ENCODE measurements around the gene PTGFRN. TPM values are rescaled to one million over a fixed set of nuclear protein-coding genes. Genes with fewer than 3 reads are reported as not detected.

Gene PTGFRN
- total RNA-seq, 3 donors from 2014 or later (not counting 1 experiment from before 2014, with no cell fraction given) = 0.71 to 1.4 (median 0.79) TPM

DNA sequence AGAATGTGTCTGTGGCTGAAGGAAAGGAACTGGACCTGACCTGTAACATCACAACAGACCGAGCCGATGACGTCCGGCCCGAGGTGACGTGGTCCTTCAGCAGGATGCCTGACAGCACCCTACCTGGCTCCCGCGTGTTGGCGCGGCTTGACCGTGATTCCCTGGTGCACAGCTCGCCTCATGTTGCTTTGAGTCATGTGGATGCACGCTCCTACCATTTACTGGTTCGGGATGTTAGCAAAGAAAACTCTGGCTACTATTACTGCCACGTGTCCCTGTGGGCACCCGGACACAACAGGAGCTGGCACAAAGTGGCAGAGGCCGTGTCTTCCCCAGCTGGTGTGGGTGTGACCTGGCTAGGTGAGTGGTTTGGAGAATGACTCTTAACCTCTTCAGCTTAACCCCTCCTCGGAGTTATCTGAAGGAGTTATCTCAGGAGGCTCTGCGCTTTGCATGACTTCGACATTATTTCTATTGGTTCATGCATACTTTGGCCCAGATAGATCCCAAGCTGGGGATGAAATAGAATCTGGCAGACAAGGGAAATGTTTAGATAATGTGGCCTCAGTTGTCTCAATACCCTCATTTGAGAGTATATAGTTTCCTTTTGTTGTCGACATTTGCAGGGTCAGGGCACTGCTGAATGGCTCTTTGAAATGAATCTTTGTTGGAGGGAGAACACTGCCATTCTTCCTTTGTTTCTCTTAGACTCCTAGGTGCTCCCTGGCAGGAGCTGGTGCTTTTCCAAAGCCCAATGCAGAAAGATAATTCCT, 39.7 kb downstream of the PTGFRN start:
- Mint-ChIP-seq H3K27me3 (ENCODE audit: low read depth in 2 of 2) (no peaks in the 10 kb centered on the region), H3K36me3 (no peaks in the 10 kb centered on the region), H3K9me3 (no peaks in the 10 kb centered on the region), H3K4me1 (no peaks in the 10 kb centered on the region), H3K27ac (no peak overlapping the region), H3K4me3 (no peak overlapping the region)
- Histone ChIP-seq H3K9me3 (ENCODE audit: control insufficient read depth, insufficient read depth, low read length) (no peaks in the 10 kb centered on the region), H3K4me3 (ENCODE audit: low read length) (no peak overlapping the region), H3K27me3 (ENCODE audit: control insufficient read depth, insufficient read depth, low read length) (no peaks in the 10 kb centered on the region), H3K4me1 (ENCODE audit: control insufficient read depth, insufficient read depth, low read length) (no peaks in the 10 kb centered on the region), H3K27ac (ENCODE audit: low read length) (no peak overlapping the region), H3K36me3 (ENCODE audit: control insufficient read depth, insufficient read depth, low read length) (no peaks in the 10 kb centered on the region)
- intact Hi-C loops (cut with micrococcal nuclease) = no loop called here
- TF ChIP-seq CTCF (IDR thresholded peaks at IDR 0.05) = no peak
- no peak for ATAC-seq
- no peak for DNase-seq
- 94% methylated on average over 21 of the region's 21 CpGs for WGBS (ENCODE audit: insufficient coverage)

- Histone ChIP-seq H3K9me3 (ENCODE audit: control insufficient read depth, insufficient read depth, low read length) (no peaks in the 10 kb centered on the region), H3K36me3 (ENCODE audit: control insufficient read depth, insufficient read depth, low read length) (no peaks in the 10 kb centered on the region), H3K27ac (ENCODE audit: low read length) (no peak overlapping the region), H3K27me3 (ENCODE audit: control insufficient read depth, insufficient read depth, low read length) (no peaks in the 10 kb centered on the region), H3K4me3 (ENCODE audit: low read length) (no peak overlapping the region), H3K4me1 (ENCODE audit: control insufficient read depth, insufficient read depth, low read length) (no peaks in the 10 kb centered on the region)
- no peak for TF ChIP-seq CTCF (IDR thresholded peaks at IDR 0.05)
- ATAC-seq = no peak
- no peak overlapping the region for H3K4me3 Mint-ChIP-seq
- intact Hi-C loops (cut with micrococcal nuclease) = no loop called here
- 93% methylated on average over 13 of the region's 13 CpGs for WGBS (ENCODE audit: insufficient coverage)
- no peaks in the 10 kb centered on the region for H3K36me3 Mint-ChIP-seq
- no peak overlapping the region for H3K27ac Mint-ChIP-seq
- H3K4me1 Mint-ChIP-seq = no peaks in the 10 kb centered on the region
- H3K9me3 Mint-ChIP-seq = no peaks in the 10 kb centered on the region
- H3K27me3 Mint-ChIP-seq (ENCODE audit: low read depth in 2 of 2) = no peaks in the 10 kb centered on the region
- DNase-seq = no peak
Measured at GRCh38 chr1:116950517-116951199, 40.9 kb downstream of the PTGFRN start.

DNA sequence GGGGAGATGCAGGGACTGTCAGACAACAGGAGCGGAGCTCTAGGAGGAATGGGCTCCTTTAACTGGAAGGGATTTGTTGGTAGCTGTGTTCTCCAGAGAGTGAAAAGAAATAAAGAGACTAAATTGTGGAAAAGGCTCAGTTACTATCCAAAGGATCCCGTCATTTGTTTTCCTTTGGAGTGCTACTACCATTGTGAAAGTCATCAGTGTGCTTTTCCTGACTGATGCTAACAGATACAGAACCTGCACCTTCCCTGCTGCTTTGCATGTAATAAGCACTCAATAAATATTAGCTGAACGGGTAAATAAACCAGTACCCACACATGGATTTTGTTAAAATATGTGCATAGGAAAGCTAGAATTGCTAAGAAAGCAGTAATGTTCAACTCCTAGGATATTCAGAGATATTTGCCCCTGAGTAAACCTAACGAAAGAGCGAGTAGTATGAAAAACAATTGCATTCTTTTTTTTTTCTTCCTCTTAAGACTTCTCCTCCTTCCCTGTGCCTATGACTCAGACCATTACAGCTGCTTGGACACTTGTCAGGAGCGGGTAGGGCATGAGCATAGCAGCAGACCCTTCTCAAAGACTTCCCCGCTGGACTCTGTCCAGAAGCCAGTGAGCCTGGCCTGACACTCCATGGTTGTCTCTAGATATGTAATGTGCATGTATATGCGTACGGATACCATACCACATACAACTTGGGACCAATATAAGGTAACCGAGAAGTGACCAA, 41.7 kb downstream of the PTGFRN start:
- no peak overlapping the region for H3K27ac Mint-ChIP-seq
- H3K4me1 Mint-ChIP-seq = no peaks in the 10 kb centered on the region
- H3K4me3 Mint-ChIP-seq = no peak overlapping the region
- WGBS (ENCODE audit: insufficient coverage) = 95% methylated on average over 8 of the region's 10 CpGs
- H3K27ac ChIP-seq (ENCODE audit: low read length) = no peak overlapping the region
- no peaks in the 10 kb centered on the region for H3K4me1 ChIP-seq (ENCODE audit: control insufficient read depth, insufficient read depth, low read length)
- DNase-seq (no peak), ATAC-seq (no peak)
- intact Hi-C loops (cut with micrococcal nuclease) = no loop called here
- TF ChIP-seq CTCF (IDR thresholded peaks at IDR 0.05) = no peak
- H3K4me3 ChIP-seq (ENCODE audit: low read length) = no peak overlapping the region
- no peaks in the 10 kb centered on the region for H3K27me3 ChIP-seq (ENCODE audit: control insufficient read depth, insufficient read depth, low read length)
- H3K9me3 Mint-ChIP-seq = no peaks in the 10 kb centered on the region
- no peaks in the 10 kb centered on the region for H3K36me3 ChIP-seq (ENCODE audit: control insufficient read depth, insufficient read depth, low read length)
- H3K27me3 Mint-ChIP-seq (ENCODE audit: low read depth in 2 of 2) = no peaks in the 10 kb centered on the region
- no peaks in the 10 kb centered on the region for H3K36me3 Mint-ChIP-seq
- H3K9me3 ChIP-seq (ENCODE audit: control insufficient read depth, insufficient read depth, low read length) = no peaks in the 10 kb centered on the region
